B cell (primary cell): ENCODE data around the gene C7. TPM values are rescaled to one million over a fixed set of nuclear protein-coding genes. Genes with fewer than 3 reads are reported as not detected.

Experiments used
- ATAC-seq: fragments of 200-7000 bp; cut with Tn5 transposase; one replicate; pipeline ENCODE4 v1.10.0; 2021; ENCODE audit warnings: low read depth, mild to moderate bottlenecking, moderate number of reproducible peaks, moderate library complexity
- CTCF ChIA-PET: fragments of 350-600 bp; sonication (Branson Sonifier 250); formaldehyde crosslinking; loops from one replicate; lab custom pipeline; 2021; ENCODE audit warnings: antibody characterized with exemption, inconsistent platforms; lab: Charles Lee
- POLR2A ChIA-PET: fragments of 350-600 bp; sonication (Branson Sonifier 250); formaldehyde crosslinking; loops from one replicate; lab custom pipeline; 2021; ENCODE audit warnings: antibody characterized with exemption; lab: Charles Lee
- DNase-seq: peaks from one replicate; pipeline ENCODE4 v3.0.0; 2013
- H2AFZ ChIP-seq: 2 replicates; pipeline ENCODE4 v1.6.1; 2012; ENCODE audit warnings: mild to moderate bottlenecking, low read depth, low read length; ENCODE audit not compliant: insufficient read depth, poor library complexity, severe bottlenecking
- H3K27ac ChIP-seq, 2 donors: 1 replicate in 1 of 2; 2 replicates in 1 of 2; pipeline ENCODE4 v1.5.1; 2012 to 2013; ENCODE audit warnings: low read length in 2 of 2, mild to moderate bottlenecking in 2 of 2, moderate library complexity in 1 of 2
- H3K27me3 ChIP-seq, 4 experiments: fragments of 200-600 bp in 1 of 4; sonication (generic) in 1 of 4; replicated peaks in 1 of 4; 1 replicate in 2 of 4; 2 replicates in 2 of 4; pipeline versions ENCODE4 v1.6.1 to v1.7.0; 2013 to 2016; ENCODE audit warnings: low read length in 3 of 4, mild to moderate bottlenecking in 2 of 4, mixed read lengths in 1 of 4, moderate library complexity in 1 of 4; ENCODE audit not compliant: insufficient read depth in 4 of 4, control insufficient read depth in 3 of 4; ENCODE audit errors: control extremely low read depth in 1 of 4
- H3K36me3 ChIP-seq, 2 experiments: replicated peaks in 1 of 2; 1 replicate in 1 of 2; 2 replicates in 1 of 2; pipeline versions ENCODE4 v1.6.1 to v1.7.1; 2013; ENCODE audit warnings: low read length in 1 of 2; ENCODE audit not compliant: insufficient read depth in 2 of 2, control insufficient read depth in 1 of 2; ENCODE audit errors: control extremely low read depth in 1 of 2, extremely low read depth in 1 of 2
- H3K4me1 ChIP-seq, 2 donors: fragments of 200-600 bp in 1 of 2; sonication (generic) in 1 of 2; 1 replicate in 1 of 2; 2 replicates in 1 of 2; pipeline versions ENCODE4 v1.5.1 to v1.6.1; 2013 to 2017; ENCODE audit warnings: low read length in 2 of 2; ENCODE audit not compliant: control insufficient read depth in 2 of 2, insufficient read depth in 2 of 2
- H3K4me2 ChIP-seq: replicated peaks from 2 replicates; pipeline ENCODE3; 2012; ENCODE audit warnings: mild to moderate bottlenecking, low read depth, low read length; ENCODE audit not compliant: poor library complexity, severe bottlenecking
- H3K4me3 ChIP-seq, 5 experiments: fragments of 200-600 bp in 1 of 5; sonication (generic) in 1 of 5; 1 replicate in 3 of 5; 2 replicates in 2 of 5; pipeline versions ENCODE4 v1.5.1 to v1.7.0; 2011 to 2016; ENCODE audit warnings: low read length in 4 of 5, mild to moderate bottlenecking in 4 of 5, low read depth in 2 of 5, control low read depth in 1 of 5, moderate library complexity in 1 of 5; ENCODE audit not compliant: insufficient read depth in 1 of 5; ENCODE audit errors: control extremely low read depth in 1 of 5, extremely low read depth in 1 of 5
- H3K79me2 ChIP-seq: fragments of 200-600 bp; sonication (generic); one replicate; pipeline ENCODE4 v1.6.0; 2016; ENCODE audit warnings: low read length; ENCODE audit not compliant: control insufficient read depth, insufficient read depth
- H3K9ac ChIP-seq: fragments of 200-600 bp; sonication (generic); 2 replicates; pipeline ENCODE4 v1.6.1; 2017; ENCODE audit warnings: mild to moderate bottlenecking, low read length, moderate library complexity
- H3K9me3 ChIP-seq, 3 donors: one replicate each; pipeline versions ENCODE4 v1.6.1 to v1.7.1; 2013; ENCODE audit warnings: low read length in 2 of 3; ENCODE audit not compliant: control insufficient read depth in 2 of 3, insufficient read depth in 1 of 3; ENCODE audit errors: control extremely low read depth in 1 of 3
- H4K20me1 ChIP-seq: 2 replicates; pipeline ENCODE4 v1.6.0; 2012; ENCODE audit warnings: mild to moderate bottlenecking, low read length; ENCODE audit not compliant: insufficient read depth, control insufficient read depth, poor library complexity, severe bottlenecking
- H3K27ac Mint-ChIP-seq: one replicate; pipeline ENCODE4 v1.8.0; 2021; ENCODE audit warnings: mixed read lengths
- H3K27me3 Mint-ChIP-seq: one replicate; pipeline ENCODE4 v1.8.0; 2021; ENCODE audit warnings: mixed read lengths
- H3K4me1 Mint-ChIP-seq: one replicate; pipeline ENCODE4 v1.8.0; 2021; ENCODE audit warnings: mixed read lengths
- H3K4me3 Mint-ChIP-seq: one replicate; pipeline ENCODE4 v1.8.0; 2021; ENCODE audit warnings: mixed read lengths
- H3K9me3 Mint-ChIP-seq: one replicate; pipeline ENCODE4 v1.8.0; 2022; ENCODE audit warnings: mixed read lengths; ENCODE audit not compliant: insufficient read depth
- EZH2 ChIP-seq: IDR thresholded peaks from 2 replicates; pipeline ENCODE4 v1.6.1; 2012; ENCODE audit warnings: borderline replicate concordance, low read depth, mild to moderate bottlenecking, moderate library complexity, low read length; ENCODE audit not compliant: insufficient read depth, poor library complexity, severe bottlenecking
- WGBS: methylation state at CpG from one replicate; pipeline ENCODE4 v1.1.5; 2013; ENCODE audit warnings: missing lambda C conversion rate; ENCODE audit not compliant: insufficient coverage; 5-methylcytosine and 5-hydroxymethylcytosine counted together
- intact Hi-C: fragments of 100-400 bp; cut with micrococcal nuclease; formaldehyde crosslinking; loops from one replicate; pipeline ENCODE4 v1.10.0; 2022
- polyA plus RNA-seq: library from polyadenylated mRNA; depleted of rRNA; stranded (reverse); fragments of >200 nt; gene quantifications from 2 replicates; pipeline ENCODE4 v1.2.3, GENCODE V29; 2012
- total RNA-seq, 2 donors: library from RNA; stranded (reverse); fragments of 120-200 nt in 1 of 2; gene quantifications; 1 replicate in 1 of 2; 2 replicates in 1 of 2; pipeline versions ENCODE4 v1.2.3 to v1.2.4, GENCODE V29; 2013 to 2022
- TF ChIP-seq, protein P1 (sequence below): fragments of 200-600 bp; IDR thresholded peaks from one replicate; pipeline ENCODE4 v1.8.0; 2022; ENCODE audit warnings: antibody characterized with exemption, mild to moderate bottlenecking

C7 gene
- total and polyA plus RNA-seq, 2 donors (not counting 1 experiment from before 2014, with no cell fraction given): not detected

- Histone ChIP-seq H3K4me1 (no peaks in the 10 kb centered on the region), H3K9ac (no peak overlapping the region), H4K20me1 (no peaks in the 10 kb centered on the region), H3K27ac (no peak overlapping the region), H3K4me2 (no peak overlapping the region), H2AFZ (no peak overlapping the region), H3K9me3 (peaks cover 0 to 3% (median 0%) of the 10 kb centered on the region in 3 donors), H3K27me3 (no peaks in the 10 kb centered on the region), H3K36me3 (no peaks in the 10 kb centered on the region), H3K79me2 (no peaks in the 10 kb centered on the region), H3K4me3 (no peak overlapping the region)
- POLR2A ChIA-PET: no interaction called here
- intact Hi-C loops: no loop called here
- DNase-seq: no peak
- no peaks in the 10 kb centered on the region for H3K4me1 Mint-ChIP-seq
- ATAC-seq: no peak
- WGBS: 94% methylated on average over 2 of the region's 3 CpGs
- TF ChIP-seq, protein P1, sequence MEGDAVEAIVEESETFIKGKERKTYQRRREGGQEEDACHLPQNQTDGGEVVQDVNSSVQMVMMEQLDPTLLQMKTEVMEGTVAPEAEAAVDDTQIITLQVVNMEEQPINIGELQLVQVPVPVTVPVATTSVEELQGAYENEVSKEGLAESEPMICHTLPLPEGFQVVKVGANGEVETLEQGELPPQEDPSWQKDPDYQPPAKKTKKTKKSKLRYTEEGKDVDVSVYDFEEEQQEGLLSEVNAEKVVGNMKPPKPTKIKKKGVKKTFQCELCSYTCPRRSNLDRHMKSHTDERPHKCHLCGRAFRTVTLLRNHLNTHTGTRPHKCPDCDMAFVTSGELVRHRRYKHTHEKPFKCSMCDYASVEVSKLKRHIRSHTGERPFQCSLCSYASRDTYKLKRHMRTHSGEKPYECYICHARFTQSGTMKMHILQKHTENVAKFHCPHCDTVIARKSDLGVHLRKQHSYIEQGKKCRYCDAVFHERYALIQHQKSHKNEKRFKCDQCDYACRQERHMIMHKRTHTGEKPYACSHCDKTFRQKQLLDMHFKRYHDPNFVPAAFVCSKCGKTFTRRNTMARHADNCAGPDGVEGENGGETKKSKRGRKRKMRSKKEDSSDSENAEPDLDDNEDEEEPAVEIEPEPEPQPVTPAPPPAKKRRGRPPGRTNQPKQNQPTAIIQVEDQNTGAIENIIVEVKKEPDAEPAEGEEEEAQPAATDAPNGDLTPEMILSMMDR: no peak
- TF ChIP-seq EZH2: no peak
- peaks cover 3% of the 10 kb centered on the region for H3K27me3 Mint-ChIP-seq
- no peak overlapping the region for H3K4me3 Mint-ChIP-seq
- CTCF ChIA-PET: no interaction called here
- H3K27ac Mint-ChIP-seq: no peak overlapping the region
- peaks cover 7% of the 10 kb centered on the region for H3K9me3 Mint-ChIP-seq
These were observed 47.8 kb downstream of the C7 start for GRCh38 chr5:40957048-40957447.

- Histone ChIP-seq H3K4me3 (no peak overlapping the region), H3K27me3 (no peaks in the 10 kb centered on the region), H3K36me3 (no peaks in the 10 kb centered on the region), H3K4me1 (no peaks in the 10 kb centered on the region), H3K9ac (no peak overlapping the region), H2AFZ (no peak overlapping the region), H3K27ac (no peak overlapping the region), H3K4me2 (no peak overlapping the region), H4K20me1 (no peaks in the 10 kb centered on the region), H3K9me3 (peaks cover 0 to 3% (median 0%) of the 10 kb centered on the region in 3 donors), H3K79me2 (no peaks in the 10 kb centered on the region)
- DNase-seq (no peak), ATAC-seq (no peak)
- TF ChIP-seq EZH2: no peak
- TF ChIP-seq, protein P1: no peak
- peaks cover 3% of the 10 kb centered on the region for H3K27me3 Mint-ChIP-seq
- H3K27ac Mint-ChIP-seq: no peak overlapping the region
- intact Hi-C loops: no loop called here
- POLR2A ChIA-PET: no interaction called here
- whole genome bisulfite sequencing: no CpG with 5 or more reads among the region's 5 CpGs
- CTCF ChIA-PET: no interaction called here
- H3K4me1 Mint-ChIP-seq: no peaks in the 10 kb centered on the region
- peaks cover 2% of the 10 kb centered on the region for H3K9me3 Mint-ChIP-seq
- H3K4me3 Mint-ChIP-seq: no peak overlapping the region
These were observed 49.5 kb downstream of the C7 start for GRCh38 chr5:40958811-40959210.
